TTC549 (cell line): Measurements from ENCODE around the gene SPEF1.
"Not testable (repeated sequence)": the region's sequence is repeated elsewhere in the genome, so short reads cannot be mapped to it uniquely, and the experiment has no call there.

ENCODE experiments used
- FAIRE-seq: peaks from 2 replicates; lab custom pipeline; 2012; peaks lifted over from hg19 to GRCh38; lab: Jason Lieb, UNC

Gene SPEF1

DNA sequence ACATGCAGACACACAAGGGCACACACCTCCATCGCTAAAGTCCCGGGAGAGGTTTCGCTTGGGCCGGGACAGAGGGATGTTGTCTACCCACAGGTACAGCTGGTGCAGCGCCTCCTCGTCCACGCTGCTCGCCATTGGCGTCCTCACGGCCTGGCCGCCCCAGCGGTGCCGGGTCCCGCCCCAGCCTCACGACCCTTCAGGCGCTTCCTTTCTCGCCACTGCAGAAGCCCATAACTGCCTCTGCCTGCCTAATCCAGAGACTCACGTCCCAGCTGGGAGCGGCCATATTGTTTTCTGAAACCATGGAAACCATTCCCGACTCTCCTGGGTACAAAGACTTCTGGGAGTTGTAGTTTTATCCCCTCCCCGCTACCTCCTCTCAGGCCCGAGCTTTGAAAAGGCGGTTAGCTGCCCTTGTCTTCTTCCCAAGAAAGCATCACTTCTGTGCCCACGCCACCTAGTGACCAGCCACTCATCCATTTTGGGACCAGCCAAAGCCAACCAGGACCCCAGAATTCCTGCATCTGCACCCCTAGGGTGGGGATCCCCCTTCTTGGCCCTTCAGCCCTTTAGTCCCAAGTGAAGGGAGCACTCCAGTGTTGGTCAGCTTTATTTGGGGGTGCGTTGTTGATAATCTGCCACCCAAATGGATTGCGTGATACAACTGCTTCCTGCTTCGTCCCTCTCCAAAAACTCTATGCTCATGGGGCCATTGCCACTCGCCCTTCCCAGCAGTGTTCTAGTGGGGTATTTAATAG is at the start of gene SPEF1:
Gene SPEF1 (minus strand): TSS at position 296 of the 758 bp plus-strand sequence. CDS start 161 bp downstream, at position 135.
- FAIRE-seq = peak; percentile 97

DNA sequence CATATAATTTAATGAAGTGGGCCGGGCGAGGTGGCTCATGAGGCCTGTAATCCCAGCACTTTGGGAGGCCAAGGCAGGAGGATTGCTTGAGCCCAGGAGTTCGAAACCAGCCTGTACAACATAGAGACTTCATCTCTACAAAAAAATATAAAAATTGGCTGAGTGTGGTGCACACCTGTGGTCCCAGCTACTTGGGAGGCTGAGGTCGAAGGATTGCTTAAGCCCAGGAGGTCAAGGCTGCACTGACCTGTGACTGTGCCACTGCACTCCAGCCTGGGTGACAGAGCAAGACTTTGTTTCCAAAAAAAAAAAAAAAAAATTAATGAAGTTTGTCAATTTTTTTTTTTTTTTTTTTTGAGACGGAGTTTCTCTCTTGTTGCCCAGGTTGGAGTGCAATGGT is 48.6 kb upstream of the SPEF1 start:
- not testable (repeated sequence) for FAIRE-seq

DNA sequence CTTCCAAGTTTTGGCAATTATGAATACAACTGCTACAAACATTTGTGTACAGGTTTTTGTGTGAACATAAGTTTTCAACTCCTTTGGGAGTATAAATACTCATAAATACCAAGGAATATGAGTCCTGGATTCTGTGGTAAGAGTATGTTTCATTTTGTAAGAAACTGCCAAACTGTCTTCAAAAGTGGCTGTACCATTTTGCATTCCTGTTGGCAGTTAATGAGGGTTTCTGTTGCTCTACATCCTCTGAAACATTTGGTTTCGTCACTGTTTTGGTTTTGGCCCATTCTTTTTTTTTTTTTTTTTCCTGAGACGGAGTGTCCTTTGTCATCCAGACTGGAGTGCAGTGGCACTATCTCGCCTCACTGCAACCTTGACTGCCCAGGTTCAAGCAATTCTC is 47.5 kb upstream of the SPEF1 start:
- FAIRE-seq = no peak

DNA sequence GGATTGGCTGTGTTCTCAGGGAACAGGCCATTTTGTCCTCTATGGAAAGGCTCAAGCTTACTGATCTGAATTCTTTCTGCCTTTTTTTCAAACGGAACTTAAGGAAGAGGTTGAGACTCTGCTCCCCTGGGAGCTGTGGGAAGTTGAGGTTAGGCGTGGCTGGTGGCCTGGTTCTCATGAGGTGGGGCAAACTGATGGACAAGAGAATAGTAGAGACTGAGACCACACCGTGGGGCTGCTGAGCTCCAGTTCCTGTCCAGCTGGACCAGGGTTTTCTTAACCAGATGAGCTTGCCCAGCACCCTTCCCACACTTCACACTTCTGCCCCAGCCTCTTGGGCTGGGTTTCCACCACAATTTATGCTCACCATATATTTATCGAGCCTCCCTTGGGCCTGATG is 45.2 kb upstream of the SPEF1 start:
- FAIRE-seq = no peak

DNA sequence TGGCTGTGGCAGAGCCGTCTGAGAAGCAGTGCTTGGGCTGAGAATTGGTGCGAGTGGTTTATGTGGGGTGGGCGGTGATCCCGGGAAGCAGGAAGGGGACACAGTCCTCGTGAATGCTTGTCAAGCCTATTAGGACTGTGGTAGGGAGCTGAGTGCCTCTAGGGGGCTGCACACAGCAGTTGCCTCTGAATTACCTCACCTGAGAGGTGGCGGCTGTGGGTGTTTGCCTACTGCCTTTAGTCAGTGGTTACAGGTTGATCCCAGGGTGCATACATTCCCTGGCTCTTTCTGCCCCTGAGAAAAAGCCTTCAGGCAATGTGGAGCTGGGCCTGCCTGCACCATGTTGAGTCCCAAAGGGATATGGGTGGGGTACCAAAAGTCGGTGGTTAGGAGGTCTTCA is 44.3 kb upstream of the SPEF1 start:
- FAIRE-seq = no peak

- no peak for FAIRE-seq
Observed at GRCh38 chr20:3823881-3824280, 42.6 kb upstream of the SPEF1 start.

DNA sequence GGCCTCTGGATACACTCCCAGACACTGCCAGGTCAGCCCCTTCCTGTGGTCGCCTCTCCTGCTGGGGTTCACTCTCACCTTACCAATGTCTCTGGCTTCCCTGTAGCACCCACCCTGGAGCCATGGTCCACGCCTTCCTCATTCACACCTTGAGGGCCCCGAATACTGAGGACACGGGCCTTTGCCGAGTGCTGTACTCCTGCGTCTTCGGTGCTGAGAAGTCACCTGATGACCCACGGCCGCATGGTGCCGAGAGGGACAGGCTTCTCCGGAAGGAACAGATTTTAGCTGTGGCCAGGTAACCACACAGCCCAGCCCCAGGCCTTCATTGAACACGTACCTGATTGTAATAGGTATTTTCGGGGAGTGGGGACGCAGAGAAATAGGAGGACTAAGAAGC is 40.7 kb upstream of the SPEF1 start:
- FAIRE-seq = no peak

DNA sequence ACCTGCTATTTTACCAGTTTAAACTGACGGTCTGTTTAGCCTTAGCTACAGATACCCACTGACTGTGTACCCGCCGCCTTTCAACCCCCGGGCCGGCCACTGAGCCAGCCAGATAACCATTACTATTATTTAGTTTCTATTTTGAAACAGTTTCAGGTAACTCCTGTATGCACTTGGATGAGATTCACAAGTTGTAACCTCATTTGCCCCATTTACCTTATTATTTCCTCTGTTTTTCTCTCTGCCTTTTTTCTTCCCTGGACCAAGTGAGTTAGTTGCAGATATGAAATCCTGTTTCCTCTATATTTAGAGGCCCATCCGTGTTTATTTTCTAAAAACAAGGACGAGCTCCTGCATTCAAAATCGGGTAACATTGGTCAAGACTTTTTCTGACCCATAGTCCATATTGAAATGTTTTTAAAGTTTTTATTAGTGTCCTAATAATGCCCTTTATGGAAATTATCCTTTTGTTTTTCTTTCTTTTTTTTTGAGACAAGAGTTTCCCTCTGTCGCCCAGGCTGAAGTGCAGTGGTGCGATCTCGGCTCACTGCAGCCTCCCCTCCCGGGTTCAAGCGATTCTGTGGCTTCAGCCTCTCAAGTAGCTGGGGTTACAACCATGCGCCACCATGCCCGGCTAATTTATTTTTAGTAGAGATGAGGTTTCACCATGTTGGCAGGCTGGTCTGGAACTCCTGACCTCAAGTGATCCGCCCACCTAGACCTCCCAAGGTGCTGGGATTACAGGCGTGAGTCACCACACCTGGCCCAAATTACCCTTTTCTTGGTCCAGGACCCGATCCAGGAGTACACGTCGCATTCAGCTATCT is 39.9 kb upstream of the SPEF1 start:
- FAIRE-seq = no peak

- FAIRE-seq = peak; percentile 7
Observed at GRCh38 chr20:3820048-3820900, 39.0 kb upstream of the SPEF1 start, which contains the start of gene AP5S1. Gene AP5S1 (plus strand): TSS chr20:3820547. CDS start chr20:3822118, 1,571 bp downstream.

DNA sequence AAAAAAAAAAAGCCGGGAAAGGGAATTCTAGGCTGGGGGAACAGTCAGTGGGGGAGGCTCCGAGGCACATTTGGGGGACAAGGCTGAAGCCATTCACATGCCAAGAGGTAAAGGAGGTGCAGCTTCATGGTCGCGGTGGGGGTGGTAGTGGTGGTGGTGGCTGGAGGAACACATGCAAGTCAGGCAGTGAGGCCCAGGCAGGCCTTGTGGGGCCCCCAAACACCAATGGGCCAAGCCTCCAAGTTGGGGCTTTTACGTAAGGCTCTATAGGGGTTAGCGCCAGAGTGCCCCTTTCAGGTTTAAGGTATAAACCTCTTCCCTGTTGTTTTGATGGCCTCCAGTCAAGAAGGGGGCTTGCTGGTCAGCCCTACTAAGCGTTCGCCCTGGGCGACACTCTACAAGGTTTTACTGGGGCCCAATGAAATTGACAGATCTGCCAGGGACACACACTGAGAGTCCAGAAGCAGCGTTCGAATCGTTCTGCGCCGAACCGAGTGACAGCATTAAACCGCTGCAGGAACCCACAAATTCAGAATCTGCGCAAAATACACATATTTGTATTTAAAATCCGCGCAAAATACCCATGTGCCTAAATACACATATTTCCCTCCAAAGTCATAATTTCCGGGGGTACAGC is 38.3 kb upstream of the SPEF1 start:
- FAIRE-seq = no peak

GRCh38 chr20:3818155-3819151 is 37.2 kb upstream of the SPEF1 start:
- FAIRE-seq = no peak

DNA sequence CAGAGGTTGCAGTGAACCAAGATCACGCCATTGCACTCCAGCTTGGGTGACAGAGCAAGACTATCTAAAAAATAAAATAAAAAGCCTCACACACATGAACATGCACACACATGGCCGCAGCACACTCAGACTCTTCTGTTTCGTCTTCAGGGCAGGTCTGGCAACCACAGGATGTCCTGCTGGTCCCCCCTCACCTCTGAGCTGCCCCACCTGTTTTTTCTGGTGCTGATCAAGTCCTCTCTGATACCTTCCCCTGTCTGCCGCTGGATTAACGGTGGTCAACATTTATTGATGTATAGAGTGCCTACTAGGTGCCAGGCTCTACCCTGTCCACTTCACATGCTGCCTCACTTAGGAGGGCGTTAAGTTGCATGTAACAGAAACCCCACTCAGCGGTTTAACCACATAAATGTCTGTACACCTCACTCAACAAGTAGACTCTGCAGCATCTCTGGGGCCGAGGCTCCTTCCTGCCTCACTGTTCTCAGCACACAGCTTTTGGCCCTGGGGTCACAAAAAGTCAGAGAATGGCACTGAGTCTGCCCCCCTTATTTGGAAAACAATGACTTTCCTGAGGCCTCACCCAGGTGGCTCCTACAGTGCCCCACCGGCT is 34.6 kb upstream of the SPEF1 start:
- FAIRE-seq = no peak

DNA sequence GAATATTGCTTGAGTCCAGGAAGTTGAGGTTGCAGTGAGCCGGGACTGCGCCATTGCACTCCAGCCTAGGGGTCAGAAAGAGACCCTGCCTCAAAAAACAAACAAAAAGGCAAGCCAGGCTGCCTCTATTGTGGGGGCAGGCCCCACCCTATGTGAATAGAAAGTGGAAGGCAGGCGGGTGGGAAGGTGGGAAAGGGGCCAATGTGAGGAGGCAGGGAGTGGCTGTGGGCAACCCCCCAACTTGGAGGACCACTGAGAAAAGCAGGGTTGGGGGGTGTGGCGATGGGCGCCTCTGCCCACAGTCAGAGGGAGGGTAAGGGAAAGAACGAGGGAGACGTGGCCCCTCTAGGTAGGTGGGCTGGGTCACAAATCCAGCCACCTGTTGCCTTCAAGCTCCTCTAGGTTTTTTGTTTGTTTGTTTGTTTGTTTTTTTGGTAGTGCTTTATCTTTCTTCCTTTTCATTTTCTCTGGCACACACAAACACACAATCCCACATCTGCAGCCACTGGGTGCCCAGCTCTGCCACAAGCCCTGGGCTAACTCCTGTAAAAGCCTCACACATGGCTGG is 33.8 kb upstream of the SPEF1 start:
- FAIRE-seq = no peak

DNA sequence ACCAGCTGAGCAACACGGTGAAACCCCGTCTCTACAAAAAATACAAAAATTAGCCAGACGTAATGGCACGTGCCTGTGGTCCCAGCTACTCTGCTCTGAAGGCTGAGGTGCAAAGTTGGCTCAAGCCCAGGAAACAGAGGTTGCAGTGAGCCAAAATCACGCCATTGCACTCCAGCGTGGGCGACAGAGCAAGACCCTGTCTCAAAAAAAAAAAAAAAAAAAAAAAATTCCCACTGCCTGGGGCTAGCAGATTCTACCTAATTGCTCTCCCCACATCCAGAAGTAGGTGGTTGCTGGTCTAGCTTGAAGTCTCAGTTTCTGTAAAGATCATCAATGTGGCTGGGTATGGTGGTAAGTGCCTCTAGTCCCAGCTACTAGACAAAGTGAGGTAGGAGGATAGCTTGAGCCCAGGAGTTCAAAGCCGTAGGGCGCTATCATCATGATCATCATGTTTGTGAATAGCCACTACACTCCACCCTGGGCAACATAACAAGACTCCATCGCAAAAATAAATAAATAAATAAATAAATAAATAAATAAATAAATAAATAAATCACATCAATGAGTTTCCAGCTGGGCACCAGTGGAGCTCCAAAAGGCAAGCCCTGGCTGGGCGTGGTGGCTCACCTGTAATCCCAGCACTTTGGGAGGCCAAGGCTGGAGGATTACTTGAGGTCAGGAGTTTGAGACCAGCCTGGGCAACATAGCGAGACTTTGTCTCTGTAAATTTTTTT is 32.8 kb upstream of the SPEF1 start:
- no peak for FAIRE-seq

- no peak for FAIRE-seq
Observed at GRCh38 chr20:3812975-3813847, 32.0 kb upstream of the SPEF1 start.

DNA sequence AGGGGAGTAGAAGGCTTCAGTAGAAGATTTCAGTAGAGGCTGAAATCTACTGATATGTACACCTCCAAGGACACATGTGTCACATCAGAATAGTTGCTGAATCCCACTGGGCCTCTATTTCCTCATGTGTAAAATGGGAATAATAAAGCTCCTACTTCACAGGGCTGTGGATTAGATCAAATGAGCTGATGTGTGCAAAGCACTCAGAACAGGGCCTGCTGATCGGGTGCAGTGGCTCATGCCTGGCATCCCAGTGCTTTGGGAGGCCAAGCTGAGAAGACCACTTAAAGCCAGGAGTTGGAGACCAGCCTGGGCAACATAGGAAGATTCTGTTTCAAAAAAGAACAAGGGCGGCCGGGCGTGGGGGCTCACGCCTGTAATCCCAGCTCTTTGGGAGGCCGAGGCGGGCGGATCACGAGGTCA is 31.0 kb upstream of the SPEF1 start:
- FAIRE-seq = no peak

DNA sequence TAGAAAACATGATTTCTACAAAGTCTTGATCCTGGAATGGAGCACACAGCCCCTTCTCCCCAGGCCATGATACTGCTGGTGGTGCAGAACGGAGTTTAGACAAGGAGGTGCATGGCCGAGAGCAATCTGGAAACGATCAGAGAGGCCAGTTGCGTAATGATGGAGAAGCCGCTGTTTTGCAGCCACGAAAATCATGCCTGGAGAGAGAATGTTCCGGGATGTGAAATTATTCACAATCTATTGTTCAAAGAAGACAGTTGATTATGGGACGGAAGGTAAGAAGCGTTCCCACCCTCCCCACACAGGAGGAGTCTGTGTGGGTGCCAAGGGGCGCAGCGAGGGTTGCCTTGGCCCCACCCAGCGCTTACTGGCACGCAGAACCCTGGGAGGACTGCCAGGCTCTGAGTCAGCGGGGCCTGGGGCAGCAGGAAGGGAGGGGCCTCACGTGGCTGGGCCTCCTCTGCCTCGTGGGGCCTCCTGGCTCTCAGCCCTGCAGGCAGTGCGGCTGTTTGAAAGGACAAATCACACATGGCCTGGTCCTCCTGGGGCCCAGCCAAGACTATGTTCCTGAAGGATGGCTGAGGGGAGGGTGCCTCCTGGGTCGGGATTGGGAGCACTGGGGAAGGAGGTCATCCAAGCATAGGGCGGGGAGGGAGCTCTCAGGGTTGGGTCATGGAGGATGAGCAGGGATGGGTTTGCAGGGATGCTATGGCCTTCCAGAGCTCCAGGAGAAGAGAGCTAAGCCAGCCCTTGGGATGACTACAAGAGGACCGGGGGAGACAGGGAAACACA is 30.4 kb upstream of the SPEF1 start:
- FAIRE-seq = peak; percentile 77
